Effector memory CD4-positive, alpha-beta T cell (primary cell): Measurements from ENCODE around the gene SPG21.

Experiments used
- DNase-seq, 3 donors: peaks; one replicate each; pipeline ENCODE4 v3.0.0-alpha.2; 2020
- H3K27ac ChIP-seq: 2 replicates; pipeline ENCODE4 v1.7.0; 2013; ENCODE audit warnings: mild to moderate bottlenecking, low read length, moderate library complexity; ENCODE audit not compliant: insufficient read depth, poor library complexity, severe bottlenecking
- H3K27me3 ChIP-seq: replicated peaks from 2 replicates; pipeline ENCODE4 v1.7.0; 2013; ENCODE audit warnings: mild to moderate bottlenecking, low read length; ENCODE audit not compliant: insufficient read depth, control insufficient read depth, poor library complexity, severe bottlenecking
- H3K36me3 ChIP-seq: 2 replicates; pipeline ENCODE4 v1.7.0; 2013; ENCODE audit warnings: mild to moderate bottlenecking, low read length, moderate library complexity; ENCODE audit not compliant: control insufficient read depth, insufficient read depth
- H3K4me1 ChIP-seq: 2 replicates; pipeline ENCODE4 v1.7.0; 2013; ENCODE audit warnings: low read length, mild to moderate bottlenecking; ENCODE audit not compliant: control insufficient read depth, insufficient read depth, poor library complexity, severe bottlenecking
- H3K4me3 ChIP-seq: 2 replicates; pipeline ENCODE4 v1.7.0; 2013; ENCODE audit warnings: low read length, low read depth, mild to moderate bottlenecking; ENCODE audit not compliant: insufficient read depth, poor library complexity, severe bottlenecking
- H3K9me3 ChIP-seq: 2 replicates; pipeline ENCODE4 v1.7.0; 2013; ENCODE audit warnings: mild to moderate bottlenecking, low read length, moderate library complexity; ENCODE audit not compliant: control insufficient read depth
- total RNA-seq, 3 donors: gene quantifications; one replicate each; lab custom pipeline; 2026; lab: John Stamatoyannopoulos, UW

SPG21 gene, protein sequence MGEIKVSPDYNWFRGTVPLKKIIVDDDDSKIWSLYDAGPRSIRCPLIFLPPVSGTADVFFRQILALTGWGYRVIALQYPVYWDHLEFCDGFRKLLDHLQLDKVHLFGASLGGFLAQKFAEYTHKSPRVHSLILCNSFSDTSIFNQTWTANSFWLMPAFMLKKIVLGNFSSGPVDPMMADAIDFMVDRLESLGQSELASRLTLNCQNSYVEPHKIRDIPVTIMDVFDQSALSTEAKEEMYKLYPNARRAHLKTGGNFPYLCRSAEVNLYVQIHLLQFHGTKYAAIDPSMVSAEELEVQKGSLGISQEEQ
- 26.7 to 52.7 (median 47.4) reads per million in 3 donors for total RNA-seq

DNA sequence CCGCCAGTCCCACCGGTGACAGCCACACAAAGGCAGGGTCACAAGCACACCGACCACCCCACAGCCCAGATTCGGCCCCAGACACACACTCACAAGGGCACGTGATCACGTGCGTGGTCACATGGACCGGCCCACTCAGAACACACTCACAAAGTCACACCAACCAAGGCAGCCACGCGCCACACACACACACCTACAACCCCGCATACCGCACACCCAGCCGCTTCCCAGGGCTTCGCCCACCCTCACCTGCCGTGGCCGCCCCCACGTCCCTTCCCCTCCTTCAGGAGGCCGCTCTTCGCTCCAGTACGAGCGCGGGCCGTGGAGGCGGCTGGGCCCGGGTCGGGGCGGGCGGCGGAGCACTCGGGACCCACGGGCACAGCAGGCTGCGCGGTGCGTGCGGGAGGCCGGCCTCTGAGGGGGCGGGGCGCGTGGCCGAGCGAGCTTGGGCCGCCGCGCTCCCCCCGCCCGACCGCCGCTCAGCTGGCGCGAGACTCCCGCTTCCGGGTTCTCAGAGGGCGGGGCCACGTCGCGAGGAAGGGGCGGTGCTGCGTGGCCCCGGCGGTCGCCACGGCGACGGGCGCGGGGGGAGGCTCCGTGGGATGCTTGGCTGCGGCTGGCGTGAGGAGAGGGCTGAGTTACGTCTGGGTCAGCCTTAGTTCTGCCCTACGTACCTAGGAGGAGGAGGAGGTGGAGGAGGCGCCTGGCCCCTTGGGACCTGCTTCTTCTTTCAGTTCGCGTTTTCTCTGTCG, at the start of gene SPG21:
TSS of gene SPG21 (minus strand) at position 499 of the 752 bp plus-strand sequence. CDS start 6,345 bp downstream, outside the sequence.
- Histone ChIP-seq H3K27me3 (no peaks in the 10 kb centered on the region), H3K9me3 (no peaks in the 10 kb centered on the region), H3K4me3 (peak within 1 kb of the TSS; percentile 80), H3K36me3 (no peaks in the 10 kb centered on the region), H3K27ac (peak within 1 kb of the TSS; percentile 75), H3K4me1 (peaks cover 5% of the 10 kb centered on the region)
- DNase-seq, result peak; percentile 85 to 88 (median 87)

- Histone ChIP-seq H3K36me3 (no peaks in the 10 kb centered on the region), H3K4me3 (no peak overlapping the region), H3K9me3 (no peaks in the 10 kb centered on the region), H3K27ac (no peak overlapping the region), H3K4me1 (no peaks in the 10 kb centered on the region), H3K27me3 (no peaks in the 10 kb centered on the region)
- no peak for DNase-seq
These were observed 49.1 kb upstream of the SPG21 start for GRCh38 chr15:65038836-65039235.

- Histone ChIP-seq H3K4me1 (no peaks in the 10 kb centered on the region), H3K27me3 (no peaks in the 10 kb centered on the region), H3K4me3 (no peak overlapping the region), H3K9me3 (no peaks in the 10 kb centered on the region), H3K27ac (no peak overlapping the region), H3K36me3 (no peaks in the 10 kb centered on the region)
- DNase-seq, result no peak
These were observed 48.7 kb upstream of the SPG21 start for GRCh38 chr15:65038428-65038827.

- H3K36me3 ChIP-seq, result no peaks in the 10 kb centered on the region
- H3K9me3 ChIP-seq, result no peaks in the 10 kb centered on the region
- no peak overlapping the region for H3K4me3 ChIP-seq
- no peak overlapping the region for H3K27ac ChIP-seq
- no peak for DNase-seq
- H3K4me1 ChIP-seq, result no peaks in the 10 kb centered on the region
- H3K27me3 ChIP-seq, result no peaks in the 10 kb centered on the region
These were observed 47.6 kb upstream of the SPG21 start for GRCh38 chr15:65037309-65037708.

- DNase-seq, result no peak
- Histone ChIP-seq H3K4me1 (no peaks in the 10 kb centered on the region), H3K9me3 (no peaks in the 10 kb centered on the region)
These were observed 45.0 kb upstream of the SPG21 start for GRCh38 chr15:65034719-65035118.

DNA sequence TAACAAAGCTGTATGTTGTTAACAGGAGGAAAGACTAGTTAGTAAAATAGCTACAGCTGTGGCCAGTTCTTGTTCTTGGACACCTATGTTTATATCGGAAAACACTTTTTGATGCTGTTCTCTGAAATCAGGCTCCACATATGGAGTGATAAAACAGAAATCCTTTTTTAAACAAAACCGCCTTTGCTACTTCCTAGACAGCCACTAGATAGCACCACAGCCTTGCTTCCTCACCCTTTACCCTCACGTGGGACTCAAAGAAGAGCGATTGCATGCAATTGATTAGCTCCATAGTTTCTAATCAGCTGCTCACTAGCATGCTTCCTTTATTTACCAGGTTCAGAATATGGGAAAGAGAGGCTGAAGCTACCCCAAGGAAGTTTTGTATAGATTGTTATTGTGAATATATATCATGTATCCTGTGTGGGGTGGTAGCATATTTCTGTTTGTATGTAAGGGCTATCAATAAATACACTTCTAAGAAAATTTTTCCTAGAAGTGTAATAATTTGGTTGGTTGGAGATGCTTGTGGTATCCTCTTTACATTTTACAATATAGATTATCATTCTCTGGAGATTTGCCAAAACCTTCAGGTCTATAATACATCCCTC, 44.0 kb upstream of the SPG21 start:
- no peaks in the 10 kb centered on the region for H3K9me3 ChIP-seq
- no peak overlapping the region for H3K4me3 ChIP-seq
- H3K4me1 ChIP-seq, result no peaks in the 10 kb centered on the region
- H3K27ac ChIP-seq, result no peak overlapping the region
- no peaks in the 10 kb centered on the region for H3K27me3 ChIP-seq
- no peak for DNase-seq
- no peaks in the 10 kb centered on the region for H3K36me3 ChIP-seq

More at GRCh38 chr15:65034719-65035118, 45.0 kb upstream of the SPG21 start:
- Histone ChIP-seq H3K27me3 (no peaks in the 10 kb centered on the region), H3K27ac (no peak overlapping the region), H3K4me3 (no peak overlapping the region), H3K36me3 (no peaks in the 10 kb centered on the region)

GRCh38 chr15:65032801-65033537, 43.3 kb upstream of the SPG21 start:
- Histone ChIP-seq H3K9me3 (no peaks in the 10 kb centered on the region), H3K27ac (no peak overlapping the region), H3K4me3 (no peak overlapping the region), H3K27me3 (no peaks in the 10 kb centered on the region), H3K4me1 (peaks cover 5% of the 10 kb centered on the region), H3K36me3 (no peaks in the 10 kb centered on the region)
- DNase-seq, result peak in 1 of 3 donors; percentile 17

- no peak for DNase-seq
- peaks cover 12% of the 10 kb centered on the region for H3K36me3 ChIP-seq
- H3K27me3 ChIP-seq, result no peaks in the 10 kb centered on the region
- H3K4me1 ChIP-seq, result peaks cover 8% of the 10 kb centered on the region
- H3K9me3 ChIP-seq, result no peaks in the 10 kb centered on the region
- H3K4me3 ChIP-seq, result peak overlapping the region; percentile 94
- H3K27ac ChIP-seq, result no peak overlapping the region
These were observed 40.1 kb upstream of the SPG21 start for GRCh38 chr15:65029736-65030208.

GRCh38 chr15:65028921-65029735, 39.4 kb upstream of the SPG21 start, which contains the start of gene MTFMT:
Gene MTFMT (minus strand): TSS chr15:65029639. CDS start chr15:65029613, 26 bp downstream.
- Histone ChIP-seq H3K4me3 (peak within 1 kb of the TSS; percentile 94), H3K27ac (peak within 1 kb of the TSS; percentile 67)
- DNase-seq, result peak; percentile 84 to 90 (median 84)

More at GRCh38 chr15:65028921-65029735, 39.4 kb upstream of the SPG21 start, which contains the start of gene MTFMT:
- Histone ChIP-seq H3K9me3 (no peaks in the 10 kb centered on the region), H3K4me1 (peaks cover 8% of the 10 kb centered on the region), H3K27me3 (no peaks in the 10 kb centered on the region), H3K36me3 (peaks cover 16% of the 10 kb centered on the region)
